ENCODE results near the gene GMCL2.

The GMCL2 gene

GRCh38 chr5:178177569-178177968 lies 9.6 kb downstream of the GMCL2 start:
- no peak for DNase-seq

GRCh38 chr5:178176791-178177190 lies 10.4 kb downstream of the GMCL2 start:
- DNase-seq, result no peak

GRCh38 chr5:178174456-178174855 lies 12.7 kb downstream of the GMCL2 start:
- no peak for DNase-seq

- no peak for DNase-seq
Observed at GRCh38 chr5:178170455-178170854, 16.7 kb downstream of the GMCL2 start.

- no peak for DNase-seq
Observed at GRCh38 chr5:178165581-178165980, 21.6 kb downstream of the GMCL2 start.

- DNase-seq, result peak; percentile 92
Observed at GRCh38 chr5:178163772-178164735, 23.1 kb downstream of the GMCL2 start.

GRCh38 chr5:178162481-178162880 lies 24.7 kb downstream of the GMCL2 start:
- no peak for DNase-seq

GRCh38 chr5:178160176-178160575 lies 27.0 kb downstream of the GMCL2 start:
- DNase-seq, result no peak

- DNase-seq, result no peak
Observed at GRCh38 chr5:178155065-178155464, 32.1 kb downstream of the GMCL2 start.

- peak; percentile 98 for DNase-seq
Observed at GRCh38 chr5:178153530-178154340, 33.4 kb downstream of the GMCL2 start, which contains the start of gene NHP2. Gene NHP2 (minus strand): TSS chr5:178153885. CDS start chr5:178153817, 68 bp downstream.

GRCh38 chr5:178152491-178153444 lies 34.4 kb downstream of the GMCL2 start:
- no peak for DNase-seq

- DNase-seq, result no peak
Observed at GRCh38 chr5:178150977-178151734, 36.0 kb downstream of the GMCL2 start.

- no peak for DNase-seq
Observed at GRCh38 chr5:178149199-178149932, 37.8 kb downstream of the GMCL2 start.

GRCh38 chr5:178147406-178147805 lies 39.8 kb downstream of the GMCL2 start:
- no peak for DNase-seq

GRCh38 chr5:178145965-178146820 lies 41.0 kb downstream of the GMCL2 start:
- peak; percentile 71 for DNase-seq

GRCh38 chr5:178143901-178144300 lies 43.3 kb downstream of the GMCL2 start:
- no peak for DNase-seq

GRCh38 chr5:178143246-178143645 lies 43.9 kb downstream of the GMCL2 start:
- no peak for DNase-seq

- no peak for DNase-seq
Observed at GRCh38 chr5:178142642-178143041, 44.5 kb downstream of the GMCL2 start.

- no peak for DNase-seq
Observed at GRCh38 chr5:178141550-178141949, 45.6 kb downstream of the GMCL2 start.

- DNase-seq, result no peak
Observed at GRCh38 chr5:178137991-178138390, 49.2 kb downstream of the GMCL2 start.

All from activated naive CD4-positive, alpha-beta T cell treated with anti-CD3 and anti-CD28 coated beads, Interleukin-2, amount 50 U/mL, for 16 hours (primary cell).